ENCODE data around the gene FYN. TPM values are rescaled to one million over a fixed set of nuclear protein-coding genes. Genes with fewer than 3 reads are reported as not detected.
"Not testable (repeated sequence)": the region's sequence is repeated elsewhere in the genome, so short reads cannot be mapped to it uniquely, and the experiment has no call there.

The FYN gene
- total and polyA plus RNA-seq, 2 experiments from 2014 or later: 58.6 to 166 TPM

DNA sequence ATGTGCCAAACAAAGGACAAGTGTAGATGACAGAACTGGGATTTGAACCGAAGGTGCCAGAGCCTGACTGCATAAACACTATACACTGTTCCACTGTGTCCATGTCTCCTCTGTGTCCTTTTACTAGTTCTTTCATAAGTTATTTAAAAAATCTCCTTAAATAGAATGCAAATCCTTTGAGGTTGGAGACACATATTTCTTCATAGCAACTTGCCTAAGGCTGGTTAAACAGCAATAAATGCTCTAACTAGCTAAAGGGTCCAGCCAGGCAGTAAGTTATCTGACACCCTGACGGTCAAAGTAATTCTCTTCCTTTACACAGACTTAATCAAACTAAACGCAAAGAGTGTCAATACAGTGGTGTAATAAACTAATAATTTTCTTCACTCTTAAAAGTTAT, 191.4 kb downstream of the FYN start:
- Histone ChIP-seq H3K4me2 (ENCODE audit: unreplicated experiment) (no peak overlapping the region), H3K9me3 (ENCODE audit: low read depth) (no peaks in the 10 kb centered on the region), H3K27me3 (replicated peaks; ENCODE audit: insufficient read depth) (no peaks in the 10 kb centered on the region), H3K9me2 (ENCODE audit: insufficient read depth) (no peaks in the 10 kb centered on the region), H4K20me1 (ENCODE audit: insufficient read depth) (no peaks in the 10 kb centered on the region), H3K27ac (no peak overlapping the region), H3K36me3 (ENCODE audit: low read depth) (peaks cover 40% of the 10 kb centered on the region), H3K79me2 (ENCODE audit: insufficient read depth) (0 out of 2 replicates have a peak, but pooled peaks cover 9% of the 10 kb centered on the region), H3K4me1 (ENCODE audit: insufficient read depth) (peaks cover 27% of the 10 kb centered on the region), H3K4me3 (no peak overlapping the region), H3F3A (ENCODE audit: insufficient read depth) (peaks cover 20% of the 10 kb centered on the region), H2AFZ (no peak overlapping the region), H3K9ac (no peak overlapping the region)
- TF ChIP-seq EZH2phosphoT487 (IDR thresholded peaks at IDR 0.05; ENCODE audit: insufficient read depth, low read depth) (no peak), EZH2 (IDR thresholded peaks at IDR 0.05; ENCODE audit: insufficient read depth, poor library complexity, severe bottlenecking) (no peak)
- in situ Hi-C loops (cut with MboI): no loop called here
- no peak for DNase-seq
- WGBS, 2 experiments (ENCODE audit: low coverage in 1 of 2, low lambda C conversion rate in 2 of 2, missing lambda C conversion rate in 2 of 2): 94 to 97% methylated on average over 3 of the region's 3 CpGs

- 94 to 100% methylated on average over 6 of the region's 6 CpGs for WGBS, 2 experiments (ENCODE audit: low coverage in 1 of 2, low lambda C conversion rate in 2 of 2, missing lambda C conversion rate in 2 of 2)
- H3K27me3 ChIP-seq (replicated peaks; ENCODE audit: insufficient read depth); H3K9ac ChIP-seq; H2AFZ ChIP-seq; H3K9me2 ChIP-seq (ENCODE audit: insufficient read depth); in situ Hi-C loops (cut with MboI); DNase-seq; H4K20me1 ChIP-seq (ENCODE audit: insufficient read depth); H3K9me3 ChIP-seq (ENCODE audit: low read depth); H3K4me2 ChIP-seq (ENCODE audit: unreplicated experiment); H3K27ac ChIP-seq; H3K79me2 ChIP-seq (ENCODE audit: insufficient read depth); H3K4me3 ChIP-seq: not testable (repeated sequence)
- Histone ChIP-seq H3K4me1 (ENCODE audit: insufficient read depth) (peaks cover 21% of the 10 kb centered on the region), H3K36me3 (ENCODE audit: low read depth) (peaks cover 47% of the 10 kb centered on the region), H3F3A (ENCODE audit: insufficient read depth) (peaks cover 20% of the 10 kb centered on the region)
These were observed 192.2 kb downstream of the FYN start for GRCh38 chr6:111680811-111681609.

DNA sequence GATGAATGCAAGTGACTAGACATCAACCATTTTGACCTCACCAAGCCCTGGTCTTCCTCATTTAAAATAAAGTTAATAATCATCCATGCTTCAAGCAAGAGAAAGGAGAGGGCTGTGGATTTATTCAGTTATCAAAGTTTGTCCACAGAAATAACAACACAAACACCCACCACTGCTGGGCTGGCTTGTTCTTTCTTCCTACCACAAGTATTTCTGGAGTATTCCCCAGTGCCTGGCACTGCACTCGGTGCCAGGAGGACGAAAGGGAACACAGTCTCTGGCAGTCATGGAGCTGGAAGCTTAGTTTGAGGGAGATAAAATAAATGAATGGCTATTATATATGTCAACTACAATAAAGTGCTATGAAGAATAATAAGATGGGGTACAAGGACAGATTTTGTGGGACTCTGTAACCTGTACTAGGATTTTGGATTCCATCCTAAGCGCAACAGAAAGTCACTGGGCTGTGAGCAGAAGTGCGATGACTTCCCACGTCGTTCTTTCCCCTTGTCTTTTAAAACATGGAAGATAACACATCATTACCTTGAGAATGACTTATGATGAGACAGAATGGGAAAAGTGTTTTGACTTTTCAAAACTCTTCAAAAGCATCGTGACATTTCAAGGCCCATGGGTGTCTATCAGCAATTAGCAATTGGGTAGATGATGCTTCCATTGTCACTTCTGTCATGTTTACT, 193.1 kb downstream of the FYN start:
- Histone ChIP-seq H3F3A (ENCODE audit: insufficient read depth) (peaks cover 20% of the 10 kb centered on the region), H3K4me2 (ENCODE audit: unreplicated experiment) (no peak overlapping the region), H3K36me3 (ENCODE audit: low read depth) (peaks cover 47% of the 10 kb centered on the region), H3K9me2 (ENCODE audit: insufficient read depth) (no peaks in the 10 kb centered on the region), H3K4me3 (no peak overlapping the region), H3K9me3 (ENCODE audit: low read depth) (no peaks in the 10 kb centered on the region), H3K79me2 (ENCODE audit: insufficient read depth) (0 out of 2 replicates have a peak, but pooled peaks cover 7% of the 10 kb centered on the region), H3K4me1 (ENCODE audit: insufficient read depth) (peaks cover 20% of the 10 kb centered on the region), H2AFZ (no peak overlapping the region), H3K9ac (no peak overlapping the region), H3K27me3 (replicated peaks; ENCODE audit: insufficient read depth) (no peaks in the 10 kb centered on the region), H4K20me1 (ENCODE audit: insufficient read depth) (no peaks in the 10 kb centered on the region), H3K27ac (no peak overlapping the region)
- DNase-seq: no peak
- WGBS, 2 experiments (ENCODE audit: low coverage in 1 of 2, low lambda C conversion rate in 2 of 2, missing lambda C conversion rate in 2 of 2): 90 to 91% methylated on average over 7 of the region's 7 CpGs
- in situ Hi-C loops (cut with MboI): no loop called here
- TF ChIP-seq EZH2phosphoT487 (IDR thresholded peaks at IDR 0.05; ENCODE audit: insufficient read depth, low read depth) (no peak), EZH2 (IDR thresholded peaks at IDR 0.05; ENCODE audit: insufficient read depth, poor library complexity, severe bottlenecking) (no peak)

DNA sequence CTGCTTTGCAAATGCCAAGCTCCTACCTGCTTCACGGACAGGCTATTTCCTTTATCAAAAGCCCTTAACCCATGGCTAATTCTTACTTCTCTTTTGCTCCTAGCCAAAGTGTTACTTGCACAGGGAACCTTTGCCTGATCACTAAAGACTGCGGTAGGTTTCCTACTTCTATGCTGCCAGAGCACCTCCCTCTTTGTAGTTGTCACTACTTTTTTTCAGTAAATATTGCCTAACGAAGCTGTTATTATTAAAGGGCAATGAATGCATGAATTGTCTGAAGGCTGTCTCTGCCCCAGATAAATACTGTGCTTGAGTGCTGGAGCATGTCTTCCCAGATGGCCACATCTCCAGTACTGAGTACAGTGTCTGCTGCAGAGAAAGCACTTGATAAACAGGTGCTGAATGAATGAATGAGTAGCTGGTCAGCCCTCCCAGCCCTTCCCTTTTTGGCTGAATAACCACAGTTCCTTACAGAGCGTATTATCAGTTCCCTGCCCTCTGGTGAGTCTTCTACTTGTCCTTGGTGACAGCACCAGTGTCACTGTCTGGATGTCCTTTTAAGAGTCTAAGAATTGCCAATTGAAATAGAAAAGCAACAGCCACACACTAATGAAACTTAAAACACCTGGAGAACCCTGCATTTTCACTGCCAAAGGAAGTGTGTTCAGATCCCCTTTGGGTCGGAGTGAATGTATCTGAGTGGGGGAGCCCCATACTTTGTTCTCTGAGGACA, 194.0 kb downstream of the FYN start:
- Histone ChIP-seq H3K9me2 (ENCODE audit: insufficient read depth) (no peaks in the 10 kb centered on the region), H3K4me1 (ENCODE audit: insufficient read depth) (peaks cover 15% of the 10 kb centered on the region), H3K4me2 (ENCODE audit: unreplicated experiment) (no peak overlapping the region), H3K79me2 (ENCODE audit: insufficient read depth) (no peaks in the 10 kb centered on the region), H3K9me3 (ENCODE audit: low read depth) (no peaks in the 10 kb centered on the region), H3K36me3 (ENCODE audit: low read depth) (peaks cover 42% of the 10 kb centered on the region; the same call in 1 of the 2 replicates), H3K27ac (no peak overlapping the region), H3F3A (ENCODE audit: insufficient read depth) (peaks cover 19% of the 10 kb centered on the region), H3K9ac (no peak overlapping the region), H4K20me1 (ENCODE audit: insufficient read depth) (no peaks in the 10 kb centered on the region), H2AFZ (no peak overlapping the region), H3K27me3 (replicated peaks; ENCODE audit: insufficient read depth) (no peaks in the 10 kb centered on the region), H3K4me3 (no peak overlapping the region)
- 86 to 87% methylated on average over 5 of the region's 5 CpGs for WGBS, 2 experiments (ENCODE audit: low coverage in 1 of 2, low lambda C conversion rate in 2 of 2, missing lambda C conversion rate in 2 of 2)
- no peak for DNase-seq
- in situ Hi-C loops (cut with MboI): no loop called here
- TF ChIP-seq EZH2 (IDR thresholded peaks at IDR 0.05; ENCODE audit: insufficient read depth, poor library complexity, severe bottlenecking): no peak
- TF ChIP-seq EZH2phosphoT487 (IDR thresholded peaks at IDR 0.05; ENCODE audit: insufficient read depth, low read depth): no peak
